Measurements from ENCODE around the gene OR6C70. TPM values are rescaled to one million over a fixed set of nuclear protein-coding genes. Genes with fewer than 3 reads are reported as not detected.
"Not testable (repeated sequence)": the region's sequence is repeated elsewhere in the genome, so short reads cannot be mapped to it uniquely, and the experiment has no call there.

The OR6C70 gene
- total RNA-seq, 1 donor from 2014 or later = not detected

DNA sequence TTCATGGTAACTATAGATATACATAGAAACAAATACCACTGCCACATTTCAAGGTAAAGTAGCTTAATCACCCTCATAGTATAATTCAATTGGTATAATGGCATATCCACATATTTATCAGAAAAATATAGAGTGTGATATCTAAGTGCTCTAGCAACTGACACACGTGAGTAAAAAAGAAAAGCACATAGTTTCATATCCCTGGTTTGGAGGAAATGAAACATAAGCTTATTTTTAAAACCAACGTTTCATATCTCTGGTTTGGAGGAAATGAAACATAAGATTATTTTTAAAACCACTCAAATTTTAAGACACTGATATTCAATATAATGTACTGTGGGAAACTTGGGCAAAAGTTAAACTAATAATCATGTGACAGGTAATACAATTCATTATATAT lies 2.1 kb downstream of the OR6C70 start:
- no peak for DNase-seq (ENCODE audit: extremely low spot score, unreplicated experiment)
- Mint-ChIP-seq H3K27me3 (no peaks in the 10 kb centered on the region), H3K36me3 (no peaks in the 10 kb centered on the region), H3K4me1 (ENCODE audit: unreplicated experiment) (no peaks in the 10 kb centered on the region), H3K4me3 (no peak overlapping the region), H3K27ac (no peak overlapping the region), H3K9me3 (no peaks in the 10 kb centered on the region)
- TF ChIP-seq, protein P1, sequence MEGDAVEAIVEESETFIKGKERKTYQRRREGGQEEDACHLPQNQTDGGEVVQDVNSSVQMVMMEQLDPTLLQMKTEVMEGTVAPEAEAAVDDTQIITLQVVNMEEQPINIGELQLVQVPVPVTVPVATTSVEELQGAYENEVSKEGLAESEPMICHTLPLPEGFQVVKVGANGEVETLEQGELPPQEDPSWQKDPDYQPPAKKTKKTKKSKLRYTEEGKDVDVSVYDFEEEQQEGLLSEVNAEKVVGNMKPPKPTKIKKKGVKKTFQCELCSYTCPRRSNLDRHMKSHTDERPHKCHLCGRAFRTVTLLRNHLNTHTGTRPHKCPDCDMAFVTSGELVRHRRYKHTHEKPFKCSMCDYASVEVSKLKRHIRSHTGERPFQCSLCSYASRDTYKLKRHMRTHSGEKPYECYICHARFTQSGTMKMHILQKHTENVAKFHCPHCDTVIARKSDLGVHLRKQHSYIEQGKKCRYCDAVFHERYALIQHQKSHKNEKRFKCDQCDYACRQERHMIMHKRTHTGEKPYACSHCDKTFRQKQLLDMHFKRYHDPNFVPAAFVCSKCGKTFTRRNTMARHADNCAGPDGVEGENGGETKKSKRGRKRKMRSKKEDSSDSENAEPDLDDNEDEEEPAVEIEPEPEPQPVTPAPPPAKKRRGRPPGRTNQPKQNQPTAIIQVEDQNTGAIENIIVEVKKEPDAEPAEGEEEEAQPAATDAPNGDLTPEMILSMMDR (conservative IDR thresholded peaks at IDR 0.05) = no peak

DNA sequence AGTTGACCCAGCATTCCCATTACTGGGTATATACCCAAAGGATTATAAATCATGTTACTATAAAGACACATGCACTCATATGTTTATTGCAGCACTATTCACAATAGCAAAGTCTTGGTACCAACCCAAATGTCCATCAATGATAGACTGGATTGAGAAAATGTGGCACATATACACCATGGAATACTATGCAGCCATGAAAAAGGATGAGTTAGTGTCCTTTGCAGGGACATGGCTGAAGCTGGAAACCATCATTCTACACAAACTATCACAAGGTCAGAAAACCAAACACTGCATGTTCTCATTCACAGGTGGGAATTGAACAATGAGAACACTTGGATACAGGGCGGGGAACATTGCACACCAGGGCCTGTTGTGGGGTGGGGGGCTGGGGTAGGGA lies 5.0 kb downstream of the OR6C70 start:
- not testable (repeated sequence) for H3K27me3 Mint-ChIP-seq; H3K36me3 Mint-ChIP-seq; H3K4me1 Mint-ChIP-seq (ENCODE audit: unreplicated experiment); H3K4me3 Mint-ChIP-seq; DNase-seq (ENCODE audit: extremely low spot score, unreplicated experiment); H3K27ac Mint-ChIP-seq; H3K9me3 Mint-ChIP-seq

DNA sequence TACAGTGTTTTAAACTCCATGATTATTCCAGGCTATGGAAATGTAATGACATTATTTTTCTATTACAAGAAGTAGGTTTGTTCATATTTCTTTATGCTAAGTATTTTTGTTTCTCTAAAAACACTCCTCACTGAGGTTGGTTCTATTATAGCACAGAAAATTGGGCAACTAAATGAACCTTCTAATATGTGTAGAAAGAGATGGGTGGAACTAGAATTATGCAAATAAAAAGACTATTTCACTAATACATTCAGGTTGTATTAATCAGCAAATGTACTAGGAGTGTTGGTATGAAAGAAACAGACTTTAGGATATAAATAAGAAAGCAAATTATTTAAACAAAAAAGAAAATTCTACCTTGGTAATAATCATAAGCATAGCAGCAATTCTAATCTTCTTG lies 21.1 kb downstream of the OR6C70 start:
- H3K27me3 Mint-ChIP-seq = no peaks in the 10 kb centered on the region
- no peak for DNase-seq (ENCODE audit: extremely low spot score, unreplicated experiment)
- no peaks in the 10 kb centered on the region for H3K9me3 Mint-ChIP-seq
- TF ChIP-seq, protein P1 (conservative IDR thresholded peaks at IDR 0.05) = no peak
- no peaks in the 10 kb centered on the region for H3K4me1 Mint-ChIP-seq (ENCODE audit: unreplicated experiment)
- no peaks in the 10 kb centered on the region for H3K36me3 Mint-ChIP-seq
- H3K4me3 Mint-ChIP-seq = no peak overlapping the region
- H3K27ac Mint-ChIP-seq = no peak overlapping the region

DNA sequence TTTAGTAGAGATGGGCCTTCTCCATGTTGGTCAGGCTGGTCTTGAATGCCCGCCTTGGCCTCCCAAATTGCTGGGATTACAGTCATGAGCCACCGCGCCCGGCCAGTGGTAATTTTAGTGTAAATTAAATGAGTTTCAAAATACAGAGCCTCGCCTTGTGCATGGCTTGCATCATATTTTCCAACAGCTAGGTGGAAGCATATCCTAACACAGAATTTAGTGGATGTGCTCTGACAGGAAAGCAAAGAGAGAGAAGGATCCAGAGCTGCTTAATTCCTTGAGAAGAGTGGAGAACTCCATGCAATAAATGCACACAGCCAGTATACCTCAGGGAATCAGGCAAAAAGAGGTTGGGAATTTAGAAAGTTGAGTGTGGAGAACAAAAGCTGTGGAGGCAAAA lies 23.6 kb downstream of the OR6C70 start:
- H3K36me3 Mint-ChIP-seq = no peaks in the 10 kb centered on the region
- TF ChIP-seq, protein P1 (conservative IDR thresholded peaks at IDR 0.05) = no peak
- no peaks in the 10 kb centered on the region for H3K9me3 Mint-ChIP-seq
- H3K4me1 Mint-ChIP-seq (ENCODE audit: unreplicated experiment) = no peaks in the 10 kb centered on the region
- no peak overlapping the region for H3K4me3 Mint-ChIP-seq
- no peak overlapping the region for H3K27ac Mint-ChIP-seq
- H3K27me3 Mint-ChIP-seq = no peaks in the 10 kb centered on the region
- DNase-seq (ENCODE audit: extremely low spot score, unreplicated experiment) = no peak

DNA sequence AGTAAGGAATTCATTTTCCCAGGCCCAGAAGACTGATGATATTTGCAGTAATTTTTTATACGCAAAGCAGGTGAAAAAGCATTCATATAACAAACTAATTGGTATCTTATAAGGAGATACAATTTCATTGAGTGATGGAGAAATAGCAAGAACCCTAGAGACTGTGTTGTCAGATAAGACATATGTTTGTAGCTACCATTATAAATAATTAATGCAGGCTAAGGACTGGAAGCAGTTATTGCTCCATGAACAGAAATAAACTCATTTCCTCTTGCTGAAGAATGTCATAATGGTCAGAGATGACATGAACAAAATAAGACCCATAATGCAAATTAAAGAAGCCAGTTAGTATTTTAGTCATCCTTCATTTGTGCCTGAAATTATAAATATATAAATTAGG lies 24.6 kb downstream of the OR6C70 start:
- DNase-seq (ENCODE audit: extremely low spot score, unreplicated experiment) = no peak
- Mint-ChIP-seq H3K27me3 (no peaks in the 10 kb centered on the region), H3K4me3 (no peak overlapping the region), H3K9me3 (peaks cover 2% of the 10 kb centered on the region), H3K27ac (no peak overlapping the region), H3K36me3 (no peaks in the 10 kb centered on the region), H3K4me1 (ENCODE audit: unreplicated experiment) (no peaks in the 10 kb centered on the region)
- TF ChIP-seq, protein P1 (conservative IDR thresholded peaks at IDR 0.05) = no peak

DNA sequence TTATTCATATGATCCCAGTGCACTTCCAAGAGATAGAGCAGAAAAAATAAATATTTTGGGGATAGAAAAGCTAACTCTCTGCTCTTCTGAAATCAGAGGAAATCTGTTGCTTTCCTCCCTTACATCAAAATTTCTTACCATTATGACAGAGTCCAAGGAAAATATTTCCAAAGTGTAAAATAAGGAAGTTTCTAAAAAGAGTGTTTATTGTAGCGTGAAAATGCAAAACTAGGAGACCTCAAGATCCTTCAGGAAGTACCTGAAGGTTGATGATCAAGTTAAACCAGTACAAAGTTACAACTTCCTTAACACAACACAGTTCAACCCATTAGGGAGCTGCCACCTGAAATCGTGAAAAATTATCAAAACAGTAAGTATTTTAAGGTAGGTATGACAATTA lies 26.2 kb downstream of the OR6C70 start, which contains the start of gene OR6C2:
Gene OR6C2, plus strand, starts transcription at position 301 of the 400 bp plus-strand sequence. CDS start 8,138 bp downstream, outside the sequence.
- no peaks in the 10 kb centered on the region for H3K4me1 Mint-ChIP-seq (ENCODE audit: unreplicated experiment)
- peaks cover 4% of the 10 kb centered on the region for H3K9me3 Mint-ChIP-seq
- no peak within 1 kb of the TSS for H3K27ac Mint-ChIP-seq
- no peaks in the 10 kb centered on the region for H3K27me3 Mint-ChIP-seq
- no peak within 1 kb of the TSS for H3K4me3 Mint-ChIP-seq
- TF ChIP-seq, protein P1 (conservative IDR thresholded peaks at IDR 0.05) = no peak
- H3K36me3 Mint-ChIP-seq = no peaks in the 10 kb centered on the region
- DNase-seq (ENCODE audit: extremely low spot score, unreplicated experiment) = no peak

DNA sequence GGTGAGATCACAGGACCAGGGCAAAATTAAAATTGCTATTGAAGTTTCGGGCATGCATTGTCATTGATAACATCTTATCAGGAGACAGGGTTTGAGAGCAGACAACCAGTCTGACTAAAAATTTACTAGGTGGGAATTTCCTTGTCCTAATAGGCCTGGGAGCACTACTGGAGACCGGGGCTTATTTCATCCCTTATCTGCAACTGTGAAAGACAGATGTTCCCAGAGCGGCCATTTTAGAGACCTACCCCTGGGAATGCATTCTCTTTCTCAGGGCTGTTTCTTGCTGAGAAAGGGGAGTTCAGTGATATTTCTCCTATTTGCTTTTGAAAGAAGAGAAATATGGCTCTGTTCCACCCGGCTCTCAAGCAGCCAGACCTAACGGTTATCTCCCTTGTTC lies 28.7 kb downstream of the OR6C70 start:
- not testable (repeated sequence) for H3K4me3 Mint-ChIP-seq; H3K27me3 Mint-ChIP-seq; DNase-seq (ENCODE audit: extremely low spot score, unreplicated experiment); H3K36me3 Mint-ChIP-seq; H3K9me3 Mint-ChIP-seq; H3K27ac Mint-ChIP-seq; H3K4me1 Mint-ChIP-seq (ENCODE audit: unreplicated experiment)

All from type B pancreatic cell (in vitro differentiated cells).